Loucy (cell line): ENCODE data around the gene VPS54.

ENCODE experiments used
- H2AFZ ChIP-seq: fragments of 200-600 bp; sonication (generic); 2 replicates; pipeline ENCODE4 v1.6.0; 2016; ENCODE audit warnings: antibody characterized with exemption, mild to moderate bottlenecking, low read length, moderate library complexity
- H3F3A ChIP-seq: fragments of 200-600 bp; 2 replicates; pipeline ENCODE4 v1.6.0; 2016; ENCODE audit warnings: antibody characterized with exemption, low read depth, mild to moderate bottlenecking
- H3K27me3 ChIP-seq: fragments of 200-600 bp; sonication (generic); 2 replicates; pipeline ENCODE4 v1.6.1; 2014; ENCODE audit warnings: low read length, mild to moderate bottlenecking; ENCODE audit not compliant: insufficient read depth, poor library complexity, severe bottlenecking
- H3K36me3 ChIP-seq: fragments of 200-600 bp; sonication (generic); 2 replicates; pipeline ENCODE4 v1.6.1; 2016; ENCODE audit warnings: low read length; ENCODE audit not compliant: insufficient read depth
- H3K4me1 ChIP-seq: fragments of 200-600 bp; sonication (generic); 2 replicates; pipeline ENCODE4 v1.5.1; 2014; ENCODE audit warnings: low read length, mild to moderate bottlenecking; ENCODE audit not compliant: insufficient read depth, poor library complexity, severe bottlenecking
- H3K4me2 ChIP-seq: fragments of 200-600 bp; sonication (generic); 2 replicates; pipeline ENCODE4 v1.6.0; 2014; ENCODE audit warnings: antibody characterized with exemption, low read length, low read depth, mild to moderate bottlenecking; ENCODE audit not compliant: poor library complexity, severe bottlenecking
- H3K4me3 ChIP-seq: fragments of 200-600 bp; sonication (generic); 2 replicates; pipeline ENCODE4 v1.5.1; 2014; ENCODE audit warnings: low read length, mild to moderate bottlenecking, mixed read lengths; ENCODE audit not compliant: poor library complexity, severe bottlenecking
- H3K79me2 ChIP-seq: fragments of 200-600 bp; sonication (generic); 2 replicates; pipeline ENCODE4 v1.6.1; 2014; ENCODE audit warnings: low read length; ENCODE audit not compliant: insufficient read depth
- H3K9ac ChIP-seq: fragments of 200-600 bp; sonication (generic); 2 replicates; pipeline ENCODE4 v1.6.0; 2014; ENCODE audit warnings: mild to moderate bottlenecking, low read depth, low read length, moderate library complexity; ENCODE audit not compliant: poor library complexity, severe bottlenecking
- H3K9me2 ChIP-seq: fragments of 200-600 bp; sonication (generic); replicated peaks from 2 replicates; pipeline ENCODE4 v1.6.1; 2016; ENCODE audit warnings: low read depth, low read length, mixed read lengths
- H3K9me3 ChIP-seq: fragments of 200-600 bp; sonication (generic); 2 replicates; pipeline ENCODE4 v1.6.1; 2014; ENCODE audit warnings: mild to moderate bottlenecking, antibody characterized with exemption, low read length, low read depth; ENCODE audit not compliant: insufficient read depth
- H4K20me1 ChIP-seq: fragments of 200-600 bp; sonication (generic); 2 replicates; pipeline ENCODE4 v1.6.0; 2014; ENCODE audit warnings: antibody characterized with exemption, low read length, mild to moderate bottlenecking; ENCODE audit not compliant: insufficient read depth, poor library complexity, severe bottlenecking
- CTCF ChIP-seq: fragments of 200-600 bp; sonication (generic); conservative IDR thresholded peaks from 2 replicates; pipeline ENCODE4 v1.5.1; 2014; ENCODE audit warnings: mild to moderate bottlenecking, antibody characterized with exemption, low read length
- EZH2phosphoT487 ChIP-seq: fragments of 200-600 bp; IDR thresholded peaks from 2 replicates; pipeline ENCODE4 v1.6.1; 2018; ENCODE audit warnings: antibody characterized with exemption, mild to moderate bottlenecking, moderate library complexity, borderline replicate concordance

VPS54 gene

DNA sequence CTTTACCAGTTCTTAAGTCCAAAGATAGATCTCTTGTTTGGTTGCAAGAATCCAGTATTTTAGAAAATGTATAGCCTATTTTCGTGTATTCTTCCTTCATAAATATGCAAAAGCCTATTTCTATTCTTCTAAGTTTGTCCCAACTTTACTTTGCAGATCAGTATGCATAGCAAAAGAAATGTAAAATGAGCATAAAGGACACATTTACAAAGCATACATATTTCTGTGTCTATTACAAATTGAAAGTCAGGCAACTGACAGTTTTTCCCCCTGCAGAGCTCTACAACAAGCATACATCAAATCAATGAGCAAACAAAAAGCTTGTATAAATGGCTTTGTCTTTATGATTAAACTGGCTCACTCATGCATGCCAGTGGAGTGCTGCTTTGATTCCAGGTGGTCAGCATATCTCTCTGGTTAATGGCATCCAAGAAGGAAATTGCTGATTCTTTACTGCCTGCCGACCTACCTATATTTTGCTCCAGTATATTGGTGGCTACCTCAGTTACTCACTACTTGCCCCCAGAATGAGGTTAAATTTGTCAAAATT lies 10.0 kb upstream of the VPS54 start:
- Histone ChIP-seq H3K4me1 (peaks cover 12% of the 10 kb centered on the region), H3K4me3 (no peak overlapping the region), H2AFZ (no peak overlapping the region), H3F3A (no peaks in the 10 kb centered on the region), H3K9me3 (no peaks in the 10 kb centered on the region), H4K20me1 (no peaks in the 10 kb centered on the region), H3K9me2 (no peaks in the 10 kb centered on the region), H3K79me2 (no peaks in the 10 kb centered on the region), H3K27me3 (no peaks in the 10 kb centered on the region), H3K36me3 (no peaks in the 10 kb centered on the region), H3K9ac (no peak overlapping the region), H3K4me2 (no peak overlapping the region)
- TF ChIP-seq EZH2phosphoT487 (no peak), CTCF (no peak)

- Histone ChIP-seq H3K4me1 (peaks cover 12% of the 10 kb centered on the region), H3K27me3 (no peaks in the 10 kb centered on the region), H3K79me2 (no peaks in the 10 kb centered on the region), H3K36me3 (no peaks in the 10 kb centered on the region), H2AFZ (peak overlapping the region; percentile 79), H3F3A (no peaks in the 10 kb centered on the region), H3K4me3 (peak overlapping the region; percentile 33), H3K9me2 (no peaks in the 10 kb centered on the region), H3K4me2 (peak overlapping the region; percentile 43), H3K9ac (peak overlapping the region; percentile 13), H3K9me3 (no peaks in the 10 kb centered on the region), H4K20me1 (no peaks in the 10 kb centered on the region)
- no peak for TF ChIP-seq CTCF
Measured at GRCh38 chr2:64025741-64026140, 6.5 kb upstream of the VPS54 start.

- Histone ChIP-seq H3K9ac (no peak overlapping the region), H3K4me3 (no peak overlapping the region), H3K36me3 (no peaks in the 10 kb centered on the region), H3K9me3 (no peaks in the 10 kb centered on the region), H4K20me1 (no peaks in the 10 kb centered on the region), H3K4me2 (no peak overlapping the region), H3K9me2 (no peaks in the 10 kb centered on the region), H3K27me3 (no peaks in the 10 kb centered on the region), H3K4me1 (peaks cover 23% of the 10 kb centered on the region), H3K79me2 (no peaks in the 10 kb centered on the region), H3F3A (no peaks in the 10 kb centered on the region), H2AFZ (no peak overlapping the region)
- no peak for TF ChIP-seq EZH2phosphoT487
- TF ChIP-seq CTCF, result no peak
Measured at GRCh38 chr2:64024259-64024949, 5.2 kb upstream of the VPS54 start.
